IPS DF 19.7 (cell line): Measurements from ENCODE around the gene TUBA1A.
"Not testable (repeated sequence)": the region's sequence is repeated elsewhere in the genome, so short reads cannot be mapped to it uniquely, and the experiment has no call there.

Experiments
- DNase-seq: peaks from one replicate; pipeline ENCODE4 v3.0.0-alpha.2; 2013; ENCODE audit warnings: low read depth, low spot score

Gene TUBA1A

GRCh38 chr12:49154221-49154620 is 34.7 kb downstream of the TUBA1A start:
- no peak for DNase-seq

DNA sequence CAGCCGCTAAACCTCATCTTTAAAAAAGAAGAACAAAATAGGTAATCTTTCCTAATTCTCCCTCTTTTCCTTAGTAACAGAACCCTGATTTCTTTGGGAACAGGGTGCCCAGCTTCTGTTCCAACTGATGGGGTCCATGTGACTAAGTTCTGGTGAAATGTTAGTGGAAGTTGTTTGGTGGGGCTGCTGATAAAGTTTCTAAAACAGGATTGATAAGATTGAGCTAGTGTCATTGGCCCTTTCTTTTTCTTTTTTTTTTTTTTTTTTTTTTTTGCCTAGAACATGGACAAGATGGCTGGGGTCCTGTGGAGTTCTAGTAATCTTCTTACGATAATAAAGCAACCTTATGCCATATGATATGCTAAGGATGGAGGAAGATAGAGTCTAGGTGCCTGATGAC is 41.5 kb downstream of the TUBA1A start:
- no peak for DNase-seq

DNA sequence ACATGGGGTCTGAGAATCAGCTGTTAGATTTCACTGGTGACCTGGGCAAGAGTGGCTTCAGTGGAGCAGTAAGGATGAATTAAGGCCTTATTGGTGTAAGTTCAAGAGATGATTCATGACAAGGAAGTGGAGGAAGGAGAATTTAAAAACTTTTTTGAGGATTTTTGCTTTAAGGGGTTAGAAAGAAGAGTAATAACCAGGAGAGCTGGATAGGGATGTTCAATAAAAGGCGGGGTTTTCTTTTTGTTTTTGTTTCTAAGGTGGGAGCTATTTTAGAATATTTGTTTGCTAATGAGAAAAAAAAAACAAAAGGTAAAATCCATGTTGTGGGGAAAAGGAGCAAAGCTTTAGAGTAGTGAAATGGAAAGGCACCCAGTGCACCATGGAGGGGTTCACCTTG is 42.5 kb downstream of the TUBA1A start:
- DNase-seq = no peak

GRCh38 chr12:49144384-49144783 is 44.5 kb downstream of the TUBA1A start:
- no peak for DNase-seq

DNA sequence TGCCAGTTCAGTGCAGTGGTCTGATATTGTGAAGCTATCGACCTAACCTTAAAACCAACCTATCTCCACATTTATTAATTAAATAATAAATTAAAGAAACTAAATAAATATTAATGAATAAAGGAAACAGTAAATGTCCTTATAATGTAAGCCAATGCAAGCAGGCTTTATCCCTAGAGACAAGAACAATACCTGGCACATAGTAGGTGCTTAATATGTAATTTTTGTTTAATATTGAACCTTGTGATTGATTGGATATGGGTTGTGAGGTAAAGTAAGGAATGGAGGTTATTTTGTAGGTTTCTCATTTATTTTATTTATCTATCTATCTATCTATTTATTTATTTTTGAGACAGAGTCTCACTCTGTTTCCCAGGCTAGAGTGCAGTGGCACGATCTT is 49.9 kb downstream of the TUBA1A start:
- DNase-seq = no peak

DNA sequence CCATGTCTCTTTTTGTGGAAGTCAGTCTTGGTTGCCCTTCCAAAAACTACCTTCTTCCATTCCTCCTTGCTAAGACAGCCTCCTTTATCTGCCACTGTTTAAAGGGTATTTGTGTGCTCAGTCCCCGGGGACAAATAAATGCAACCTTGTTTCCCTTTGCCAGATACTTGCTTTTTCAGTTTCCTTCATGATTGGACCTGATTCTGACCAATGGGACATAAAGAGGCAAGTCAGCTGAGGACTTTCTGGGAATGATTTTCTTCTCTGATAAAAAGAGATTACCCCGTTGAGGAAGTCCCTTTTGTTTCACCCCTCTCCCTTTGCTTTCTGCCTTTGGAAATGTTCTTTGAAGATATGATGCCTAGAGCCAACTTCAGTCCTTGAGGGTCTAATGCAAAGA is 50.3 kb downstream of the TUBA1A start:
- DNase-seq = no peak

DNA sequence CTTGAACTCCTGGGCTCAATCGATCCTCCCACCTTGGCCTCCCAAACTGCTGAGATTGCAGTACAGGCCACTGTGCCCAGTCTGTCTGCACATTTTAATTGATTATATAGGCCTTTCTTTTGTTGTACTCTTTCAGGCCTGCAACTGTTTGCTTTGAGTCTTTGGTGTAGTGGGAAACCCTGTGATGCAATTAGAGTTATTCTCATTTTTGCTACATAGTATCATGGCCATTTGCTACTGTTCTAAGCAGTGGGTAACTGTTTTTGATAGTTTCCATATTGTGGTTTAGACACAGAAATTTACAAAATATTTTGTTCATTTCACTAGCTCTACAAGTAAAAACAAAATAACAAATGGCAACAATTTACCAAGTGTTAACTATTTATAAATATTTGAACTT is 51.4 kb downstream of the TUBA1A start:
- no peak for DNase-seq

GRCh38 chr12:49136997-49137396 is 51.9 kb downstream of the TUBA1A start:
- DNase-seq = not testable (repeated sequence)
